OCI-LY1 (cell line): ENCODE measurements around the gene TRUB2.

ENCODE experiments used
- CTCF ChIP-seq: fragments of 200-600 bp; sonication (generic), shearing (Covaris generic); IDR thresholded peaks from 2 replicates; pipeline ENCODE4 v1.5.1; 2017; ENCODE audit warnings: mild to moderate bottlenecking, antibody characterized with exemption, low read length, moderate library complexity, mixed read lengths
- EZH2 ChIP-seq: fragments of 200-600 bp; sonication (generic), shearing (Covaris generic); IDR thresholded peaks from 2 replicates; pipeline ENCODE4 v1.8.0; 2017; ENCODE audit warnings: borderline replicate concordance, mixed run types, mild to moderate bottlenecking, antibody characterized with exemption, low read length, moderate library complexity, mixed read lengths

- TF ChIP-seq CTCF (no peak), EZH2 (no peak)
Observed at GRCh38 chr9:128324401-128324800, 2.2 kb upstream of the TRUB2 start.
